Neuron (in vitro differentiated cells): Measurements from ENCODE around the gene ABCD2.
A peak's percentile ranks its signal among the peaks of the same experiment; 100 is the strongest.
"Not testable (repeated sequence)": the region's sequence is repeated elsewhere in the genome, so short reads cannot be mapped to it uniquely, and the experiment has no call there.

ENCODE experiments used
- H2AFZ ChIP-seq: one replicate; pipeline ENCODE4 v1.6.1; 2013; ENCODE audit warnings: low read depth, mild to moderate bottlenecking, inconsistent platforms, low read length, moderate library complexity
- H3K27me3 ChIP-seq: one replicate; pipeline ENCODE4 v1.6.1; 2013; ENCODE audit warnings: low read length; ENCODE audit not compliant: insufficient read depth
- H3K36me3 ChIP-seq: one replicate; pipeline ENCODE4 v1.6.1; 2013; ENCODE audit warnings: low read length; ENCODE audit not compliant: insufficient read depth
- H3K4me1 ChIP-seq: one replicate; pipeline ENCODE4 v1.6.1; 2013; ENCODE audit warnings: low read length; ENCODE audit not compliant: insufficient read depth
- H3K4me3 ChIP-seq: 2 replicates; pipeline ENCODE4 v1.5.1; 2013; ENCODE audit warnings: mild to moderate bottlenecking, low read length, moderate library complexity
- H3K9me3 ChIP-seq: one replicate; pipeline ENCODE4 v1.6.1; 2013; ENCODE audit warnings: low read length

ABCD2 gene

GRCh38 chr12:39572551-39572950 lies 47.1 kb downstream of the ABCD2 start:
- no peak overlapping the region for H2AFZ ChIP-seq
- no peaks in the 10 kb centered on the region for H3K27me3 ChIP-seq
- H3K36me3 ChIP-seq = no peaks in the 10 kb centered on the region
- peaks cover 10% of the 10 kb centered on the region for H3K9me3 ChIP-seq
- H3K4me1 ChIP-seq = peaks cover 24% of the 10 kb centered on the region
- no peak overlapping the region for H3K4me3 ChIP-seq

- Histone ChIP-seq H3K4me1 (peaks cover 24% of the 10 kb centered on the region), H2AFZ (no peak overlapping the region), H3K27me3 (no peaks in the 10 kb centered on the region), H3K4me3 (no peak overlapping the region), H3K36me3 (no peaks in the 10 kb centered on the region), H3K9me3 (peaks cover 10% of the 10 kb centered on the region)
These were observed 48.3 kb downstream of the ABCD2 start for GRCh38 chr12:39571351-39571750.

- Histone ChIP-seq H3K27me3 (no peaks in the 10 kb centered on the region), H3K4me3 (no peak overlapping the region), H2AFZ (no peak overlapping the region)
These were observed 66.1 kb downstream of the ABCD2 start for GRCh38 chr12:39553476-39553875.

GRCh38 chr12:39544211-39544610 lies 75.4 kb downstream of the ABCD2 start:
- not testable (repeated sequence) for H3K4me3 ChIP-seq, H2AFZ ChIP-seq, H3K9me3 ChIP-seq, H3K27me3 ChIP-seq, H3K36me3 ChIP-seq, H3K4me1 ChIP-seq

More at GRCh38 chr12:39553476-39553875, 66.1 kb downstream of the ABCD2 start:
- peaks cover 14% of the 10 kb centered on the region for H3K9me3 ChIP-seq
- no peaks in the 10 kb centered on the region for H3K36me3 ChIP-seq
- H3K4me1 ChIP-seq = no peaks in the 10 kb centered on the region

- no peaks in the 10 kb centered on the region for H3K27me3 ChIP-seq
- H3K36me3 ChIP-seq = no peaks in the 10 kb centered on the region
- H3K4me3 ChIP-seq = no peak overlapping the region
- H2AFZ ChIP-seq = no peak overlapping the region
- H3K9me3 ChIP-seq = no peaks in the 10 kb centered on the region
- H3K4me1 ChIP-seq = peaks cover 2% of the 10 kb centered on the region
These were observed 78.1 kb downstream of the ABCD2 start for GRCh38 chr12:39541471-39541870.

GRCh38 chr12:39538679-39539104 lies 80.9 kb downstream of the ABCD2 start:
- Histone ChIP-seq H3K4me3 (no peak overlapping the region), H3K36me3 (no peaks in the 10 kb centered on the region), H3K4me1 (peaks cover 2% of the 10 kb centered on the region), H3K27me3 (no peaks in the 10 kb centered on the region), H2AFZ (no peak overlapping the region), H3K9me3 (no peaks in the 10 kb centered on the region)

- no peaks in the 10 kb centered on the region for H3K9me3 ChIP-seq
- no peaks in the 10 kb centered on the region for H3K4me1 ChIP-seq
- no peaks in the 10 kb centered on the region for H3K27me3 ChIP-seq
- H2AFZ ChIP-seq = no peak overlapping the region
- H3K4me3 ChIP-seq = no peak overlapping the region
- no peaks in the 10 kb centered on the region for H3K36me3 ChIP-seq
These were observed 85.7 kb downstream of the ABCD2 start for GRCh38 chr12:39533951-39534350.

GRCh38 chr12:39532448-39532847 lies 87.2 kb downstream of the ABCD2 start:
- no peaks in the 10 kb centered on the region for H3K36me3 ChIP-seq
- H3K4me3 ChIP-seq = no peak overlapping the region
- H3K9me3 ChIP-seq = no peaks in the 10 kb centered on the region
- no peaks in the 10 kb centered on the region for H3K4me1 ChIP-seq
- no peak overlapping the region for H2AFZ ChIP-seq
- H3K27me3 ChIP-seq = no peaks in the 10 kb centered on the region

- H2AFZ ChIP-seq = no peak overlapping the region
- no peaks in the 10 kb centered on the region for H3K4me1 ChIP-seq
- H3K36me3 ChIP-seq = no peaks in the 10 kb centered on the region
- peaks cover 3% of the 10 kb centered on the region for H3K9me3 ChIP-seq
- H3K4me3 ChIP-seq = no peak overlapping the region
- H3K27me3 ChIP-seq = no peaks in the 10 kb centered on the region
These were observed 92.6 kb downstream of the ABCD2 start for GRCh38 chr12:39526974-39527373.

- not testable (repeated sequence) for H3K9me3 ChIP-seq, H3K4me3 ChIP-seq, H3K27me3 ChIP-seq
These were observed 97.4 kb downstream of the ABCD2 start for GRCh38 chr12:39522167-39522566.

GRCh38 chr12:39510001-39510400 lies 109.6 kb downstream of the ABCD2 start:
- no peak overlapping the region for H3K4me3 ChIP-seq
- H2AFZ ChIP-seq = no peak overlapping the region
- H3K9me3 ChIP-seq = peaks cover 15% of the 10 kb centered on the region
- H3K4me1 ChIP-seq = peaks cover 6% of the 10 kb centered on the region
- H3K27me3 ChIP-seq = no peaks in the 10 kb centered on the region
- H3K36me3 ChIP-seq = no peaks in the 10 kb centered on the region

More at GRCh38 chr12:39522167-39522566, 97.4 kb downstream of the ABCD2 start:
- not testable (repeated sequence) for H3K4me1 ChIP-seq, H2AFZ ChIP-seq, H3K36me3 ChIP-seq

- Histone ChIP-seq H3K4me1 (peaks cover 28% of the 10 kb centered on the region), H3K9me3 (peaks cover 11% of the 10 kb centered on the region), H2AFZ (no peak overlapping the region), H3K27me3 (no peaks in the 10 kb centered on the region), H3K4me3 (no peak overlapping the region), H3K36me3 (no peaks in the 10 kb centered on the region)
These were observed 114.0 kb downstream of the ABCD2 start for GRCh38 chr12:39505554-39505953.

- no peak overlapping the region for H3K4me3 ChIP-seq
- peak overlapping the region; percentile 32 for H2AFZ ChIP-seq
These were observed 114.6 kb downstream of the ABCD2 start for GRCh38 chr12:39505023-39505422.

GRCh38 chr12:39503439-39503838 lies 116.2 kb downstream of the ABCD2 start:
- no peak overlapping the region for H3K4me3 ChIP-seq
- no peaks in the 10 kb centered on the region for H3K27me3 ChIP-seq
- H3K36me3 ChIP-seq = no peaks in the 10 kb centered on the region
- H3K4me1 ChIP-seq = peaks cover 28% of the 10 kb centered on the region
- H3K9me3 ChIP-seq = no peaks in the 10 kb centered on the region
- no peak overlapping the region for H2AFZ ChIP-seq

More at GRCh38 chr12:39505023-39505422, 114.6 kb downstream of the ABCD2 start:
- H3K27me3 ChIP-seq = no peaks in the 10 kb centered on the region
- peaks cover 28% of the 10 kb centered on the region for H3K4me1 ChIP-seq
- peaks cover 5% of the 10 kb centered on the region for H3K9me3 ChIP-seq
- H3K36me3 ChIP-seq = no peaks in the 10 kb centered on the region
